Ascending aorta (tissue), 2 donors: ENCODE data around the gene CDH13. TPM values are rescaled to one million over a fixed set of nuclear protein-coding genes. Genes with fewer than 3 reads are reported as not detected.

ENCODE experiments used
- DNase-seq, 2 donors: peaks; one replicate each; pipeline ENCODE4 v3.0.0-alpha.2; 2019; ENCODE audit warnings: low spot score in 2 of 2
- H3K27ac ChIP-seq, 2 donors: fragments of 200-600 bp; sonication (generic); one replicate each; pipeline ENCODE4 v1.5.1; 2016 to 2017; ENCODE audit warnings: mild to moderate bottlenecking in 1 of 2
- H3K27me3 ChIP-seq: fragments of 200-600 bp; sonication (generic); one replicate; pipeline ENCODE4 v1.5.1; 2017
- H3K36me3 ChIP-seq, 2 donors: fragments of 200-600 bp; sonication (generic); one replicate each; pipeline ENCODE4 v1.5.1; 2016
- H3K4me1 ChIP-seq, 2 donors: fragments of 200-600 bp; sonication (generic); one replicate each; pipeline ENCODE4 v1.5.1; 2016 to 2017; ENCODE audit warnings: mild to moderate bottlenecking in 1 of 2
- H3K4me3 ChIP-seq, 2 donors: fragments of 200-600 bp; sonication (generic); one replicate each; pipeline ENCODE4 v1.5.1; 2016 to 2017; ENCODE audit warnings: mild to moderate bottlenecking in 1 of 2
- H3K9me3 ChIP-seq, 2 donors: fragments of 200-600 bp; sonication (generic); one replicate each; pipeline ENCODE4 v1.5.1; 2016
- CTCF ChIP-seq, 3 experiments: fragments of 200-600 bp in 2 of 3; fragments of 450-650 bp in 1 of 3; sonication (generic) in 2 of 3; IDR thresholded peaks; one replicate each; pipeline ENCODE4 v1.5.1; 2016 to 2019; ENCODE audit warnings: antibody characterized with exemption in 3 of 3, mild to moderate bottlenecking in 1 of 3, moderate library complexity in 1 of 3
- intact Hi-C: fragments of 100-400 bp; cut with DNase I; formaldehyde crosslinking; loops from one replicate; pipeline ENCODE4 v1.15.1; 2023
- total RNA-seq: library from RNA; depleted of rRNA; stranded (reverse); fragments of >200 nt; gene quantifications from one replicate; pipeline ENCODE4 v1.1.0, GENCODE V29; 2016

The CDH13 gene
- total RNA-seq, 1 donor from 2014 or later = 160 TPM

GRCh38 chr16:83666449-83666848, 1039.7 kb downstream of the CDH13 start:
- H3K4me3 ChIP-seq = no peak overlapping the region
- H3K4me1 ChIP-seq = no peaks in the 10 kb centered on the region
- no peak overlapping the region for H3K27ac ChIP-seq
- no peaks in the 10 kb centered on the region for H3K9me3 ChIP-seq
- TF ChIP-seq CTCF (IDR thresholded peaks at IDR 0.05) = no peak
- intact Hi-C loops = no loop called here
- H3K27me3 ChIP-seq = no peaks in the 10 kb centered on the region
- H3K36me3 ChIP-seq = peaks cover 8 to 16% of the 10 kb centered on the region in 2 donors
- DNase-seq = no peak

GRCh38 chr16:83669456-83669855, 1042.7 kb downstream of the CDH13 start:
- H3K4me1 ChIP-seq = no peaks in the 10 kb centered on the region
- intact Hi-C loops = no loop called here
- DNase-seq = no peak
- no peak overlapping the region for H3K4me3 ChIP-seq
- no peak overlapping the region for H3K27ac ChIP-seq
- no peaks in the 10 kb centered on the region for H3K27me3 ChIP-seq
- no peaks in the 10 kb centered on the region for H3K9me3 ChIP-seq
- peaks cover 8 to 34% of the 10 kb centered on the region in 2 donors for H3K36me3 ChIP-seq
- TF ChIP-seq CTCF (IDR thresholded peaks at IDR 0.05) = no peak

- Histone ChIP-seq H3K9me3 (no peaks in the 10 kb centered on the region), H3K27ac (no peak overlapping the region), H3K4me3 (no peak overlapping the region), H3K36me3 (peaks cover 10 to 39% of the 10 kb centered on the region in 2 donors), H3K4me1 (no peaks in the 10 kb centered on the region), H3K27me3 (no peaks in the 10 kb centered on the region)
- intact Hi-C loops = no loop called here
- TF ChIP-seq CTCF (IDR thresholded peaks at IDR 0.05) = no peak
- DNase-seq = no peak
These were observed 1048.3 kb downstream of the CDH13 start for GRCh38 chr16:83674931-83675535.

GRCh38 chr16:83676086-83676485, 1049.3 kb downstream of the CDH13 start:
- intact Hi-C loops = no loop called here
- no peak overlapping the region for H3K27ac ChIP-seq
- peaks cover 5 to 40% of the 10 kb centered on the region in 2 donors for H3K36me3 ChIP-seq
- H3K27me3 ChIP-seq = no peaks in the 10 kb centered on the region
- H3K4me1 ChIP-seq = no peaks in the 10 kb centered on the region
- H3K9me3 ChIP-seq = no peaks in the 10 kb centered on the region
- DNase-seq = no peak
- H3K4me3 ChIP-seq = no peak overlapping the region
- no peak for TF ChIP-seq CTCF (IDR thresholded peaks at IDR 0.05)

GRCh38 chr16:83680980-83681379, 1054.2 kb downstream of the CDH13 start:
- H3K27ac ChIP-seq = no peak overlapping the region
- DNase-seq = no peak
- TF ChIP-seq CTCF (IDR thresholded peaks at IDR 0.05) = no peak
- H3K36me3 ChIP-seq = peaks cover 2 to 23% of the 10 kb centered on the region in 2 donors
- peaks cover 0 to 9% of the 10 kb centered on the region in 2 donors for H3K4me1 ChIP-seq
- no peaks in the 10 kb centered on the region for H3K9me3 ChIP-seq
- no peak overlapping the region for H3K4me3 ChIP-seq
- no peaks in the 10 kb centered on the region for H3K27me3 ChIP-seq
- intact Hi-C loops = no loop called here
